GM19099 (cell line): ENCODE results near the gene A4GNT.

Experiments used
- POLR2A ChIP-seq: IDR thresholded peaks from 3 replicates; pipeline ENCODE4 v1.6.1; 2011; ENCODE audit warnings: low read depth; ENCODE audit not compliant: insufficient read length; ENCODE audit errors: extremely low read depth

A4GNT gene

GRCh38 chr3:138125548-138126221 lies 6.5 kb downstream of the A4GNT start:
- no peak for TF ChIP-seq POLR2A

GRCh38 chr3:138124706-138125355 lies 7.4 kb downstream of the A4GNT start:
- no peak for TF ChIP-seq POLR2A

GRCh38 chr3:138124188-138124587 lies 8.0 kb downstream of the A4GNT start:
- TF ChIP-seq POLR2A, result no peak

GRCh38 chr3:138119423-138119766 lies 12.8 kb downstream of the A4GNT start:
- no peak for TF ChIP-seq POLR2A

GRCh38 chr3:138118612-138119422 lies 13.4 kb downstream of the A4GNT start:
- TF ChIP-seq POLR2A, result no peak

- TF ChIP-seq POLR2A, result no peak
These were observed 16.9 kb downstream of the A4GNT start, which contains the start of gene DZIP1L for GRCh38 chr3:138114988-138115971. Gene DZIP1L (minus strand): TSS chr3:138115608. CDS start chr3:138103971, 11,637 bp downstream.

- TF ChIP-seq POLR2A, result no peak
These were observed 17.7 kb downstream of the A4GNT start for GRCh38 chr3:138114431-138114918.

- TF ChIP-seq POLR2A, result no peak
These were observed 18.9 kb downstream of the A4GNT start for GRCh38 chr3:138113326-138113725.

GRCh38 chr3:138112362-138112761 lies 19.8 kb downstream of the A4GNT start:
- no peak for TF ChIP-seq POLR2A

GRCh38 chr3:138105598-138105997 lies 26.6 kb downstream of the A4GNT start:
- TF ChIP-seq POLR2A, result no peak

GRCh38 chr3:138103466-138103865 lies 28.7 kb downstream of the A4GNT start:
- no peak for TF ChIP-seq POLR2A

- TF ChIP-seq POLR2A, result no peak
These were observed 32.8 kb downstream of the A4GNT start for GRCh38 chr3:138099417-138099816.

- no peak for TF ChIP-seq POLR2A
These were observed 34.7 kb downstream of the A4GNT start for GRCh38 chr3:138097192-138098172.
